BJ (cell line): ENCODE data around the gene NAA80. TPM values are rescaled to one million over a fixed set of nuclear protein-coding genes. Genes with fewer than 3 reads are reported as not detected.
A peak's percentile ranks its signal among the peaks of the same experiment; 100 is the strongest.

ENCODE experiments used
- CTCF ChIA-PET: fragments of 350-600 bp; formaldehyde crosslinking; extraction: SDS; loops from one replicate; lab custom pipeline; 2021; ENCODE audit warnings: antibody characterized with exemption, inconsistent platforms; lab: Yijun Ruan, JAX
- POLR2A ChIA-PET: fragments of 300-600 bp; sonication (Branson Sonifier 250); formaldehyde crosslinking; extraction: SDS; loops from one replicate; lab custom pipeline; 2021; ENCODE audit warnings: antibody characterized with exemption; lab: Charles Lee
- DNase-seq: peaks from one replicate; pipeline ENCODE4 v3.0.0-alpha.2; 2011; ENCODE audit warnings: low read depth
- H3K27me3 ChIP-seq: 2 replicates; pipeline ENCODE4 v1.6.0; 2011; ENCODE audit warnings: low read length; ENCODE audit not compliant: control insufficient read depth, insufficient read depth
- H3K36me3 ChIP-seq: 2 replicates; pipeline ENCODE4 v1.5.1; 2011; ENCODE audit warnings: low read length; ENCODE audit not compliant: control insufficient read depth, insufficient read depth
- H3K4me3 ChIP-seq: 2 replicates; pipeline ENCODE4 v1.5.1; 2011; ENCODE audit warnings: low read depth, mild to moderate bottlenecking, control low read depth, low read length
- polyA plus RNA-seq: library from polyadenylated mRNA; depleted of rRNA; stranded (reverse); fragments of >200 nt; gene quantifications from 2 replicates; pipeline ENCODE4 v1.2.3, GENCODE V29; 2011
- TF ChIP-seq, protein P1 (sequence below): IDR thresholded peaks from 2 replicates; pipeline ENCODE4 v1.5.1; 2011; ENCODE audit warnings: low read depth, mild to moderate bottlenecking, control low read depth, inconsistent platforms, low read length, moderate library complexity; ENCODE audit not compliant: insufficient read depth

The NAA80 gene
- polyA plus RNA-seq, 1 experiment: 5.8 TPM

DNA sequence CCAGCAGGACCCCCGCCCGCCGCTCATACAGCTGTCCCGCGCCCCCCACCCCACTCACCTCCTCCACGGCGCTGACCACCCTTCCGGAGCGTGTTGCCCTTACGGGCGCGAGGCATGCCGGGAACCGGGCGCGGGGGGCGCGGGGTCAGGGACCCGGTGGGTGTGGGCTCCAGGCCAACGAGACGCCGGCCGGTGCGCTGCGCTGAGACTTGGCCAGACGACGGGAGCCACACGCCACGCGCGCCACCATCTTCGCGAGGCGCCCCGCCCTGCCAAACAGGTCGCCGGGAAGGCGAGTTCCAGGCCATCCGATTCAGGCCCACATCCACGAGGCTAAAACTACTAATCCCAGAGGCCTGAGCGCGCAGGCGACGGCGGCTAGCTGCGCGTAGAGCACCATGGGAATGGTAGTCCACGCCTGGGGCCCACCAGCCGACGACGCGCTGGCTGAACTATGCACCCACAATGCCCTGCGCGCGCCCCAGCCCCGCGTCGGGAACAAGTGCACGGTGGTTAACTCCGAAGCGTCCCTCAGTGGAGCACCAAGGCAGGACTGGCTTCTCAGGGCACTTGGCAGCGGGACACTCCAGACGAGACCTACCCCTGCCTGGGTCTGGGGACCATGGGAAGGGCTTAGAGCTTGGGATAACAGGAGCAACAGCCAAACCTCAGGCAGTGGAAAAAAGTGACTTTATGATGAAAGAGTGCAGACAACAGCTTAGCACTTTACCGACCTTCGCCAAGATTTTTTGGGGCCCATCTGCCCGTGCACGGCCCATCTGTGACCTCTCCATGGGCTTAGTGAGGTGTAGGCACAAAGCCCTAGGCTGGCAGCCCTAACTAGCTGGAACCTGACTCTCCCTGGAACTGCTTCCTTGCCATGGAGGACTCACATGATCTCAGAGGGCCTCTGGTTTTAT lies 6.8 kb downstream of the NAA80 start, which contains the start of gene IFRD2:
Gene IFRD2 (minus strand): TSS at position 271 of the 920 bp plus-strand sequence. CDS start 155 bp downstream, at position 116.
- ChIA-PET CTCF (interaction anchor here (0.6 to 1.5 kb wide), 13 partner anchors 10 to 167 kb away, joined by 3 to 5 read pairs (median 4); partner anchors contain the start of gene SEMA3B), POLR2A (interaction anchor here (0.5 to 0.8 kb wide), 3 partner anchors 29 to 57 kb away, joined by 3 to 6 read pairs (median 5); no protein-coding TSS in a partner anchor)
- peak within 1 kb of the TSS; percentile 88 for H3K4me3 ChIP-seq
- no peaks in the 10 kb centered on the region for H3K27me3 ChIP-seq
- H3K36me3 ChIP-seq: peaks cover 25% of the 10 kb centered on the region
- TF ChIP-seq, protein P1, sequence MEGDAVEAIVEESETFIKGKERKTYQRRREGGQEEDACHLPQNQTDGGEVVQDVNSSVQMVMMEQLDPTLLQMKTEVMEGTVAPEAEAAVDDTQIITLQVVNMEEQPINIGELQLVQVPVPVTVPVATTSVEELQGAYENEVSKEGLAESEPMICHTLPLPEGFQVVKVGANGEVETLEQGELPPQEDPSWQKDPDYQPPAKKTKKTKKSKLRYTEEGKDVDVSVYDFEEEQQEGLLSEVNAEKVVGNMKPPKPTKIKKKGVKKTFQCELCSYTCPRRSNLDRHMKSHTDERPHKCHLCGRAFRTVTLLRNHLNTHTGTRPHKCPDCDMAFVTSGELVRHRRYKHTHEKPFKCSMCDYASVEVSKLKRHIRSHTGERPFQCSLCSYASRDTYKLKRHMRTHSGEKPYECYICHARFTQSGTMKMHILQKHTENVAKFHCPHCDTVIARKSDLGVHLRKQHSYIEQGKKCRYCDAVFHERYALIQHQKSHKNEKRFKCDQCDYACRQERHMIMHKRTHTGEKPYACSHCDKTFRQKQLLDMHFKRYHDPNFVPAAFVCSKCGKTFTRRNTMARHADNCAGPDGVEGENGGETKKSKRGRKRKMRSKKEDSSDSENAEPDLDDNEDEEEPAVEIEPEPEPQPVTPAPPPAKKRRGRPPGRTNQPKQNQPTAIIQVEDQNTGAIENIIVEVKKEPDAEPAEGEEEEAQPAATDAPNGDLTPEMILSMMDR: no peak
- peak; percentile 90 for DNase-seq

GRCh38 chr3:50290161-50290641 lies 9.0 kb downstream of the NAA80 start:
- CTCF ChIA-PET: interaction anchor here (1.1 to 2.0 kb wide), 4 partner anchors 16 to 64 kb away, joined by 3 to 5 read pairs (median 4); partner anchors contain the start of gene GNAI2
- TF ChIP-seq, protein P1: no peak
- Histone ChIP-seq H3K27me3 (no peaks in the 10 kb centered on the region), H3K36me3 (peaks cover 31% of the 10 kb centered on the region), H3K4me3 (no peak overlapping the region)
- POLR2A ChIA-PET: no interaction called here
- DNase-seq: no peak

GRCh38 chr3:50289130-50289529 lies 10.1 kb downstream of the NAA80 start:
- no peak overlapping the region for H3K4me3 ChIP-seq
- H3K36me3 ChIP-seq: peaks cover 31% of the 10 kb centered on the region
- no peaks in the 10 kb centered on the region for H3K27me3 ChIP-seq
- TF ChIP-seq, protein P1: no peak
- ChIA-PET CTCF (interaction anchor here (1.1 to 2.0 kb wide), 5 partner anchors 15 to 100 kb away, joined by 3 to 5 read pairs (median 4); partner anchors contain the start of gene GNAI2), POLR2A (no interaction called here)
- no peak for DNase-seq

GRCh38 chr3:50288387-50289007 lies 10.7 kb downstream of the NAA80 start:
- Histone ChIP-seq H3K27me3 (no peaks in the 10 kb centered on the region), H3K4me3 (no peak overlapping the region), H3K36me3 (peaks cover 31% of the 10 kb centered on the region)
- TF ChIP-seq, protein P1: no peak
- ChIA-PET CTCF (interaction anchor here (0.6 to 2.0 kb wide), 5 partner anchors 7 to 99 kb away, joined by 3 to 5 read pairs (median 4); no protein-coding TSS in a partner anchor), POLR2A (no interaction called here)
- DNase-seq: no peak
